H1 (cell line): ENCODE measurements around the gene CCDC86. TPM values are rescaled to one million over a fixed set of nuclear protein-coding genes. Genes with fewer than 3 reads are reported as not detected.

Source experiments
- CTCF ChIA-PET: fragments of 300-600 bp; sonication (Branson Sonifier 250); formaldehyde crosslinking; loops from one replicate; lab custom pipeline; 2021; ENCODE audit not compliant: partially characterized antibody; lab: Charles Lee
- POLR2A ChIA-PET: fragments of 300-600 bp; sonication (Branson Sonifier 250); formaldehyde crosslinking; loops from one replicate; lab custom pipeline; 2021; ENCODE audit warnings: inconsistent platforms; ENCODE audit not compliant: partially characterized antibody; lab: Charles Lee
- DNase-seq, 2 experiments: peaks; one replicate each; pipeline versions ENCODE4 v3.0.0 to v3.0.0-alpha.2; 2010 to 2022; ENCODE audit warnings: low spot score in 2 of 2, low read depth in 1 of 2, mixed read lengths in 1 of 2
- FAIRE-seq: peaks from 2 replicates; lab custom pipeline; 2011; peaks lifted over from hg19 to GRCh38; lab: Jason Lieb, UNC
- H2AFZ ChIP-seq: 2 replicates; pipeline ENCODE4 v1.8.1; 2012; ENCODE audit warnings: low read length, inconsistent platforms
- H2AK5ac ChIP-seq: 2 replicates; pipeline ENCODE4 v1.6.1; 2013; ENCODE audit warnings: low read depth, low read length
- H2BK120ac ChIP-seq: replicated peaks from 2 replicates; pipeline ENCODE3; 2013; ENCODE audit warnings: low read depth, low read length, inconsistent platforms
- H2BK12ac ChIP-seq: 2 replicates; pipeline ENCODE4 v1.6.1; 2013; ENCODE audit warnings: low read depth, low read length
- H2BK15ac ChIP-seq: 2 replicates; pipeline ENCODE4 v1.6.1; 2013; ENCODE audit warnings: low read length
- H2BK20ac ChIP-seq: 2 replicates; pipeline ENCODE4 v1.6.1; 2013; ENCODE audit warnings: low read length
- H2BK5ac ChIP-seq: 2 replicates; pipeline ENCODE4 v1.6.1; 2013; ENCODE audit warnings: low read depth, low read length
- H3K14ac ChIP-seq: 2 replicates; pipeline ENCODE4 v1.6.1; 2013; ENCODE audit warnings: inconsistent platforms; ENCODE audit not compliant: insufficient read length
- H3K18ac ChIP-seq: 2 replicates; pipeline ENCODE4 v1.6.1; 2013; ENCODE audit warnings: low read length; ENCODE audit errors: extremely low read depth
- H3K23ac ChIP-seq: 2 replicates; pipeline ENCODE4 v1.6.1; 2013; ENCODE audit warnings: inconsistent platforms; ENCODE audit not compliant: insufficient read length
- H3K23me2 ChIP-seq: 2 replicates; pipeline ENCODE4 v1.6.1; 2013; ENCODE audit warnings: low read depth, low read length
- H3K27ac ChIP-seq: 2 replicates; pipeline ENCODE4 v1.6.1; 2011; ENCODE audit warnings: low read depth, low read length, inconsistent platforms
- H3K27me3 ChIP-seq, 4 experiments: replicated peaks in 1 of 4; 1 replicate in 1 of 4; 2 replicates in 3 of 4; pipeline versions ENCODE4 v1.6.1 to v1.8.1; 2011 to 2013; ENCODE audit warnings: low read length in 3 of 4, mild to moderate bottlenecking in 3 of 4, inconsistent platforms in 2 of 4, mixed read lengths in 2 of 4, moderate library complexity in 1 of 4; ENCODE audit not compliant: control insufficient read depth in 3 of 4, insufficient read depth in 3 of 4; ENCODE audit errors: extremely low read depth in 1 of 4
- H3K36me3 ChIP-seq, 4 experiments: 2 replicates each; pipeline versions ENCODE4 v1.6.1 to v1.8.1; 2011 to 2013; ENCODE audit warnings: mild to moderate bottlenecking in 4 of 4, low read length in 3 of 4, moderate library complexity in 2 of 4, control low read depth in 1 of 4, inconsistent platforms in 1 of 4; ENCODE audit not compliant: insufficient read depth in 4 of 4, control insufficient read depth in 2 of 4
- H3K4ac ChIP-seq: replicated peaks from 2 replicates; pipeline ENCODE3; 2013; ENCODE audit warnings: low read length, low read depth, mixed read lengths, inconsistent platforms; ENCODE audit not compliant: insufficient read length
- H3K4me1 ChIP-seq, 4 experiments: replicated peaks in 1 of 4; 1 replicate in 1 of 4; 2 replicates in 3 of 4; pipeline versions ENCODE4 v1.6.1 to v1.8.1; 2011 to 2013; ENCODE audit warnings: low read length in 3 of 4, inconsistent platforms in 2 of 4, mixed read lengths in 1 of 4; ENCODE audit not compliant: insufficient read depth in 4 of 4, control insufficient read depth in 3 of 4
- H3K4me2 ChIP-seq, 2 experiments: 2 replicates each; pipeline versions ENCODE4 v1.6.1 to v1.8.1; 2011 to 2013; ENCODE audit warnings: low read depth in 2 of 2, low read length in 2 of 2, control low read depth in 1 of 2, inconsistent platforms in 1 of 2, mild to moderate bottlenecking in 1 of 2; ENCODE audit not compliant: insufficient read depth in 1 of 2
- H3K4me3 ChIP-seq, 4 experiments: fragments of 200-600, 300-600 bp in 1 of 4; sonication (generic), shearing (Covaris generic), sonication (Bioruptor Twin) in 1 of 4; 2 replicates each; pipeline versions ENCODE4 v1.5.1 to v1.8.1; 2011 to 2016; ENCODE audit warnings: low read length in 4 of 4, low read depth in 3 of 4, control low read depth in 2 of 4, inconsistent platforms in 2 of 4, mild to moderate bottlenecking in 2 of 4, mixed read lengths in 1 of 4, moderate library complexity in 1 of 4; ENCODE audit not compliant: insufficient read depth in 2 of 4; ENCODE audit errors: extremely low read depth in 1 of 4
- H3K56ac ChIP-seq: replicated peaks from 2 replicates; pipeline ENCODE3; 2013; ENCODE audit warnings: low read depth, mild to moderate bottlenecking, mixed read lengths, low read length, inconsistent platforms; ENCODE audit not compliant: insufficient read length
- H3K79me1 ChIP-seq: 2 replicates; pipeline ENCODE4 v1.6.1; 2013; ENCODE audit warnings: low read depth, low read length, control low read depth
- H3K79me2 ChIP-seq, 2 experiments: 2 replicates each; pipeline versions ENCODE4 v1.6.1 to v1.8.1; 2012 to 2013; ENCODE audit warnings: low read length in 2 of 2, mild to moderate bottlenecking in 2 of 2, inconsistent platforms in 1 of 2; ENCODE audit not compliant: insufficient read depth in 2 of 2, control insufficient read depth in 1 of 2
- H3K9ac ChIP-seq, 4 experiments: replicated peaks in 1 of 4; 1 replicate in 1 of 4; 2 replicates in 3 of 4; pipeline versions ENCODE4 v1.6.1 to v1.8.1; 2011 to 2013; ENCODE audit warnings: low read depth in 3 of 4, low read length in 3 of 4, control low read depth in 2 of 4, mild to moderate bottlenecking in 2 of 4, moderate library complexity in 2 of 4, inconsistent platforms in 1 of 4; ENCODE audit errors: extremely low read depth in 1 of 4
- H3K9me3 ChIP-seq, 2 experiments: 2 replicates each; pipeline versions ENCODE4 v1.6.1 to v1.8.1; 2012 to 2013; ENCODE audit warnings: mild to moderate bottlenecking in 2 of 2, moderate library complexity in 2 of 2, control low read depth in 1 of 2, inconsistent platforms in 1 of 2, low read depth in 1 of 2, low read length in 1 of 2, mixed read lengths in 1 of 2; ENCODE audit not compliant: insufficient read depth in 2 of 2
- H4K20me1 ChIP-seq, 2 experiments: replicated peaks in 1 of 2; 2 replicates each; pipeline versions ENCODE3 to v1.8.1; 2011 to 2013; ENCODE audit warnings: inconsistent platforms in 2 of 2, low read length in 2 of 2, mild to moderate bottlenecking in 1 of 2; ENCODE audit not compliant: insufficient read depth in 2 of 2, control insufficient read depth in 1 of 2
- H4K5ac ChIP-seq: 2 replicates; pipeline ENCODE4 v1.6.1; 2013; ENCODE audit warnings: low read length, low read depth, mixed read lengths, inconsistent platforms; ENCODE audit not compliant: insufficient read length
- H4K8ac ChIP-seq: 2 replicates; pipeline ENCODE4 v1.8.0; 2013; ENCODE audit warnings: mild to moderate bottlenecking, moderate library complexity, low read length, inconsistent platforms; ENCODE audit not compliant: insufficient read depth; ENCODE audit errors: extremely low read depth
- H4K91ac ChIP-seq: replicated peaks from 2 replicates; pipeline ENCODE3; 2013; ENCODE audit warnings: low read length, mixed read lengths, inconsistent platforms; ENCODE audit not compliant: insufficient read length
- WGBS, 2 experiments: shearing (Covaris generic) in 1 of 2; methylation state at CpG; one replicate each; pipeline versions ENCODE4 v1.1.6 to v1.1.7; 2013 to 2015; ENCODE audit warnings: low lambda C conversion rate in 2 of 2, mixed read lengths in 2 of 2, inconsistent platforms in 1 of 2, low coverage in 1 of 2, missing lambda C conversion rate in 1 of 2; ENCODE audit not compliant: insufficient replicate concordance in 2 of 2, insufficient coverage in 1 of 2, insufficient read length in 1 of 2; ENCODE audit errors: extremely low coverage in 1 of 2, missing lambda C conversion rate in 1 of 2; 5-methylcytosine and 5-hydroxymethylcytosine counted together
- polyA plus RNA-seq, 7 experiments: library from polyadenylated mRNA; depleted of rRNA in 3 of 7; stranded (reverse) in 5 of 7; unstranded in 2 of 7; fragments of >200 nt in 5 of 7; fragments of 200-250 nt in 2 of 7; gene quantifications; 1 replicate in 5 of 7; 2 replicates in 1 of 7; 4 replicates in 1 of 7; pipeline versions ENCODE4 v1.2.1 to v1.2.3, GENCODE V29; 2011 to 2013; ENCODE audit warnings: missing spikeins in 2 of 7, mixed read lengths in 2 of 7
- total RNA-seq: library from RNA; stranded (reverse); fragmentation: NEBNext Ultra II Directional; extraction: Animal tissue kit (Norgen Biotek cat#: 25700); gene quantifications from 2 replicates; pipeline ENCODE4 v1.2.1, GENCODE V29; 2021

The CCDC86 gene
- total and polyA plus RNA-seq, 2 of the 8 experiments (the other 6 are each of a cell fraction or from before 2014, with no cell fraction given), result 37.7 to 76.4 TPM

- no peak overlapping the region for H2AK5ac ChIP-seq
- POLR2A ChIA-PET, result interaction anchor here (1.2 to 7.3 kb wide), 3 partner anchors 15 to 57 kb away, joined by 4 to 54 read pairs (median 5); partner anchors contain the start of gene PTGDR2
Observed at GRCh38 chr11:60838132-60838531, 3.8 kb upstream of the CCDC86 start.

More at GRCh38 chr11:60838132-60838531, 3.8 kb upstream of the CCDC86 start:
- H4K5ac ChIP-seq, result no peak overlapping the region
- H3K36me3 ChIP-seq, result no peaks in the 10 kb centered on the region
- H3K9me3 ChIP-seq, result no peaks in the 10 kb centered on the region
- no peak overlapping the region for H4K91ac ChIP-seq
- no peak overlapping the region for H2BK120ac ChIP-seq
- no peak overlapping the region for H2BK15ac ChIP-seq
- H3K4me2 ChIP-seq, result no peak overlapping the region
- no peak overlapping the region for H2BK12ac ChIP-seq
- no peak overlapping the region for H3K9ac ChIP-seq
- no peak for DNase-seq
- CTCF ChIA-PET, result interaction anchor here (0.6 to 18.0 kb wide), 26 partner anchors 8 to 349 kb away, joined by 3 to 522 read pairs (median 5); partner anchors contain the start of genes MS4A15 and PRPF19
- H3K4ac ChIP-seq, result no peak overlapping the region
- H2BK5ac ChIP-seq, result no peak overlapping the region
- H2BK20ac ChIP-seq, result no peak overlapping the region
- no peaks in the 10 kb centered on the region; a peak in 1 of 7 replicates for H3K27me3 ChIP-seq
- H3K18ac ChIP-seq, result no peak overlapping the region
- H2AFZ ChIP-seq, result peak overlapping the region; percentile 82; the same call in 1 of the 2 replicates
- no peaks in the 10 kb centered on the region; the same call in 1 of the 2 replicates for H3K79me1 ChIP-seq
- H4K20me1 ChIP-seq, result no peaks in the 10 kb centered on the region
- FAIRE-seq, result no peak
- no peak overlapping the region for H3K23ac ChIP-seq
- 72% methylated on average over 6 of the region's 7 CpGs; no CpG with 5 or more reads in 1 of the 2 experiments for WGBS, 2 experiments
- H3K14ac ChIP-seq, result no peak overlapping the region
- H3K56ac ChIP-seq, result no peak overlapping the region
- peaks cover 8% of the 10 kb centered on the region; the same call in 1 of the 2 replicates for H3K23me2 ChIP-seq
- no peak overlapping the region for H3K4me3 ChIP-seq
- H3K79me2 ChIP-seq, result peaks cover 6 to 12% of the 10 kb centered on the region in 2 experiments
- H4K8ac ChIP-seq, result 0 out of 2 replicates have a peak overlapping the region, but pooled peaks have one; percentile 1
- no peak overlapping the region for H3K27ac ChIP-seq
- H3K4me1 ChIP-seq, result peaks cover 0 to 7% (median 4%) of the 10 kb centered on the region in 4 experiments; a peak in 6 of 7 replicates
